ENCODE results near the gene PCDH1.

Gene PCDH1

DNA sequence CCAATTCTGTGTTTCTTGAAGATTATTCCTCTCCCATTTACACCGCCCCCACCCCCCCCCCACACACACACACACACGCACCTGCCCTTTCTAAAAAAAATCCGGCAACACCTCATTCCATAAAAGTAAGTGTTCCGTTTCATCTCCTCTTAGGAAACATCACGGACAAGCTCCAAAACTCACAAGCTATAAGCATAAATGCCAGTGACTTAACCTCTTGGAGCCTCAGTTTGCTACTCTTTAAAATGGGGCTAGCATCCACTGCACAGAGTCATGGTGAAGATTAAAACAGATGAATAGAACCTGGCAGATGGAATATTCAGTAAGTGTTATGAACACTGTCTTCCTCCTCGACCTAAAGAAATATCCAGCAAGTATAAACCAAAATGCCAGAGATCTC is 70.5 kb downstream of the PCDH1 start:
- DNase-seq (ENCODE audit: low spot score) = no peak

- no peak for DNase-seq (ENCODE audit: low spot score)
Measured at GRCh38 chr5:141807329-141807728, 70.9 kb downstream of the PCDH1 start.

- DNase-seq (ENCODE audit: low spot score) = no peak
Measured at GRCh38 chr5:141806626-141807025, 71.6 kb downstream of the PCDH1 start.

DNA sequence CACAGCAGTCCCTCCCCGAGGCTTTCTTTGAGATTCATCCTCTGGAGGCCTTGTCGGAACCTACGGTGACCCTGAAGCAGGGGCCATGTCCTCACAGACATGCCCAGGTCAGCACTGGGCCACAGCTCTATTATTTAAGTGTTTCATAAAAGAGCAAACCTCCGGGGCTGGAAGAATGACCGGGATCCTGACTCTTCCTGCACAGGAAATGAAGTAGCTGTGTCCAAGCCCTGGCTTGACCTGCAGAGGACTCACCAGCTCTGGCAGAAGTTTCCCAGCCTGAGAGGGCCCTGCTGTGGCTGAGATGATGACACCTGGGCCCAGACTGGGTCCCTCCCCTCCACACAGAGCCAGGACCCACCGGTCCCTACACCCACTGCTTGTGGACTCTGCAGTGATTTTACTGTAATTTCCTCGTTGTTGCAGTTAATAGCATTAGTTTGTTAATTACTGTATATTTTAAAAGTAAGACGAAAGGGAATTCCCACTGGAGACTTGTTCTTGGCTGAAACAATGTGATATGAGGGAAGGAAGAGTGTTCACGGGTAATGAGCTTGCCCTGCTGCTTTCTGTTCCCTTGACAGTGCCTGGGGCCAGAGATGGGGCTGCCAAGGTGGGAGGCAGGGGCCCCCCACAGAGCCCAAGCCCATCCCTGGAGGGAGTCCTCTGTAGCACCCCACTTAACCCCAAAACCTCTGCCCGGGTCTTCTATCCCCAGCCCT is 72.2 kb downstream of the PCDH1 start:
- DNase-seq (ENCODE audit: low spot score) = no peak

DNA sequence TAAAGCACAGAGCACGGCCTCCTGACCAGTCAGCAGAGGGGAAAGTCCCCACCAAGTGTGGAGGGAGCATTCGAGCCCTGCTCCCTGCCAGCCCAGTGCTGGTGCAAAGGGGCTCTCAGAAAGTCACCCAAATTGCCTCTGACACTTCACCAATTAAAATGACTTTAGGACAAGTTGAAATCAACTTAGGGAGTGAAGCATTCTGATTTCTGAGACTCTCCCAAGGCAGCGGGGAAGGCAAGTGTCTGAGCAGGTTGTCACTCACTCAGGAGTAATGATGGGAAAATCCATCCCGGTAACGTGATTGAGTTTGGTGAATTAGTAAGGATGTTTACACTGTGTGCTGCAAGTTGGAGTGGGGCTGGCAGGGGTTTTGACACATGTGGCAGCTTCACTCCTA is 73.7 kb downstream of the PCDH1 start:
- DNase-seq (ENCODE audit: low spot score) = no peak
